Left lobe of liver (tissue), 2 donors: ENCODE results near the gene NEDD4L. TPM values are rescaled to one million over a fixed set of nuclear protein-coding genes. Genes with fewer than 3 reads are reported as not detected.
A peak's percentile ranks its signal among the peaks of the same experiment; 100 is the strongest.
"Not testable (repeated sequence)": the region's sequence is repeated elsewhere in the genome, so short reads cannot be mapped to it uniquely, and the experiment has no call there.

Experiments
- ATAC-seq: fragments of 200-7000 bp; cut with Tn5 transposase; one replicate; pipeline ENCODE4 v1.9.1; 2020; ENCODE audit warnings: mild to moderate bottlenecking, moderate library complexity
- DNase-seq: peaks from one replicate; pipeline ENCODE4 v3.0.0-alpha.2; 2020; ENCODE audit warnings: low spot score
- total RNA-seq: library from RNA; stranded (reverse); gene quantifications from one replicate; pipeline ENCODE4 v1.2.1, GENCODE V29; 2021
- donor health status: DM: no; HTN: no; CAD: no; lungs with moderate emphysema.
- donor health status: DM: no; HTN: yes; CAD: no.

The NEDD4L gene
- total RNA-seq, 1 donor from 2014 or later, result 22.3 TPM

DNA sequence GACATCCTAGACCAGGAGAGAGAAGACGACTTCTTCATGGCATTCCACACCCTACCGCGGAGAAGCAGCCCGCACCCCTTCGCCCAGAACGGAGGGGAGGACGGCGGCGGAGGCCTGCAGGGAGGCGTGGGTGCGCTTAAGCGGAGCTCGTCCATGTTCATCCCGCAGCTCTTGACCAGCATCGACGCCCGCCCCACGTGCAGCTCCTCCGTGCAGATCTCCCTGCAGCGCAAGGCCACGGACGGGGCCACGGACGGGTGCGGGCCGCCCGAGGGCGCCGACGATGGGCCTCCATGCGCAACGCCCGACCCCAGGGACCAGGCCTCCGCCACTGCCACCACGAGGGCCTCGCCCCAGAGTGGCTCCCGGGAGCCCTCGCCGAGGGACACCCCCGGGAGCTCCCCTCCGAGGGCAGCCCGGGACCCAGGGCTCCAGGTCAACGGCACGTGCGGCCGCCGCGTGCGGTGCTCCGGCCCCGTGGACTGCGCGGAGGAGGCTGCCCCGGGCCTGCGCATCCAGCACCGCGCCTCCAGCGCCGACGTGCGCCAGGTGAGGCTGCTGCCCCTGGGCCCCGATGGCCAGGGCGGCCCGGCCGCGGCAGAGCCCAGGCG is 211.8 kb downstream of the NEDD4L start:
- DNase-seq (no peak), ATAC-seq (no peak)

DNA sequence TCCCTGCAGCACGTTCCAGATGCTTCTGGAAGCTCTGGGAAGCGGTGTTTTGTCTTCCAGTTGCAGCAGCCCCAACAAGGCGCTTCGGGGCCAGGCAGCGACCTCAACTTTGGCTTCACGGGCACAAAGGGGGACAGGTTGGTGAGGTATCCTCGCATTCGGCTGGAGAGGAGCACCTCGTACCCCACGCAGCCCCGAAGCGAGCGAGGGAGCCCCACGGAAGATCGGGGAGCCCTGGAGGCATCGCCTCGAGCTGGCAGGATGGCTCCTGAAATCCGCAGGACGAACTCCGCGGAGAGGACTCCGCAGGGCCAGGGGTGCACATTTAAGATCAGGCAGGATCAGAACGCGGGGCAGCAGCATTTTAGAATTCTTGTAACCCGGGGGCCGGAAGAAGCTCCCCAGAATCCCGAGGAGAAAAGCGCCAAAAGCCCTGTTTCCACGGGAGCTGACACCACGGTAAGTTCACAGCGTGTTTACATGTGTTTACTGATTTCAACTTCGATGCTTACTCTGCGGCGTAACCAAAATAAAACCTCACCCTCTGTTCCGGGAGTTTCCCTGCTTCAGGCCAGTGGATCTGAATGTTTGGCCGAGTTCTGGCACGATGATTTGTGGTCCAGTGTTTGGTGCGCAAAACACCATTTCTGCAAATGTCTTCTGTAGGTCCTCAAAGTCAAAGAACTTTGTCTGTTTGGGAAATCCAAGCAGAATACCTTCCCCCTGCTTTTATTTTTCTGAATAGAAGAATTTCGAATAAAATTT is 212.5 kb downstream of the NEDD4L start:
- ATAC-seq, result no peak

GRCh38 chr18:58257461-58257860 is 213.4 kb downstream of the NEDD4L start:
- no peak for ATAC-seq
- DNase-seq, result no peak

More for the DNA sequence above, 212.5 kb downstream of the NEDD4L start:
- no peak for DNase-seq

- no peak for DNase-seq
- no peak for ATAC-seq
Observed at GRCh38 chr18:58258692-58259342, 214.8 kb downstream of the NEDD4L start.

DNA sequence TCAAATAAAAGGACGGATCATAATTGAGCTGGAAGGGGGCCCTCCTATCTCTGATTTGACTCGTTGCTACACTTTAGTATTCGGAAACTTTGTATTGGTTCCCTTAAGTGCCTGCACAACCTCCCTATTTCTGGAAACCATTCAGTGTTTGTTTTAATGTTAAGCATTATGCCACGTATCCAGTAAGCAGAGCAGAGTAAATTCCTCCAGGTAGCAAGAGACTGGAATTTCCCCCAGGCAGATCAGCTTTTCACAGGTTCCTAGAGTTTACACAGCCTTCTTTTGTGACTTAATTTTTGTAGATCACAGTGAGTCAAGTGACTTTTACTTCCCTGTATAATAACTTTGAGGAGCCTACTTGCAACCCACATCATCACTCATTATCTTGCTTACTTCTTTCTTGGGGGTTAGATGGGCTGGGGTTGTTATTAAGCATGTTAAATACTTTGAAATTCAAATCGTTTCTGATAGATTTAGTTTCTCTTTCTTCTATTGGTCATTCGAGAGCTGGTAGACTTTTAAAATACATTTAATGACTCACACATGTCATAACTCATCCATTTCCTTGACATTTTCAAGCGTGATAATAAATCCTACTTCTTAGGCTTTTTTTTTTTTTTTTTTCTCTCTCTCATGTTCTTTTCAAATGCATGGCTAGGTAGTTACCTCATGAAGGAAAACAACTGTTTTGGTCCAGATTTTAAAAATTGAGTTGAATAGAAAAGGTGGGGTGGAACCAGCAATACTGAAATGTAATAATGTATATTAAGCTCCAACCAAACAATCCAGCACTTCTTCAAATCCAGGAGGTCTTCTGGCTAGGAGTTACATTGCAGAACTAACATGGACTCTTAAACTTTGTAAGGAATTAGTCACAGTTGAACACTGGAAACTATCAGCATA is 219.3 kb downstream of the NEDD4L start:
- DNase-seq (no peak), ATAC-seq (peak; percentile 42)

DNA sequence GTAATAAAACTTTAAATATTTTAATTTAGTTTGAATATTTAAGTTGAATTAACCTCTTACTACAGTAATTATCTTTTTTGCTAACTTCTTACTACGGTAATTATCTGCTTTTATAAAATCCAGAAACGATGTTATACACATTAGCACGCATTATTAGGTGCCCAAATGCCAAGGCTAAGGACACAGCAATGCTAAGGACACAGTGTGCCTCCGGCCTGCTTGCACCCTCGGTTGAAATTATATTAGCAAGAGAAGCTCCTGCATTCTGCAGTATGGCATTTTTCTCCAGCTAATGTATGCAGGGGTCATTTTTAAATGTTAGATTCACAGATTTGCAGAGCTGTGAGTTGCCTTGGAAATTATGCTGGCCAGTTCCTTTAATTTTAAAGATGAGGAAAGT is 220.0 kb downstream of the NEDD4L start:
- no peak for ATAC-seq

GRCh38 chr18:58264840-58265239 is 220.8 kb downstream of the NEDD4L start:
- ATAC-seq, result no peak
- no peak for DNase-seq

More for the DNA sequence above, 220.0 kb downstream of the NEDD4L start:
- DNase-seq, result no peak

DNA sequence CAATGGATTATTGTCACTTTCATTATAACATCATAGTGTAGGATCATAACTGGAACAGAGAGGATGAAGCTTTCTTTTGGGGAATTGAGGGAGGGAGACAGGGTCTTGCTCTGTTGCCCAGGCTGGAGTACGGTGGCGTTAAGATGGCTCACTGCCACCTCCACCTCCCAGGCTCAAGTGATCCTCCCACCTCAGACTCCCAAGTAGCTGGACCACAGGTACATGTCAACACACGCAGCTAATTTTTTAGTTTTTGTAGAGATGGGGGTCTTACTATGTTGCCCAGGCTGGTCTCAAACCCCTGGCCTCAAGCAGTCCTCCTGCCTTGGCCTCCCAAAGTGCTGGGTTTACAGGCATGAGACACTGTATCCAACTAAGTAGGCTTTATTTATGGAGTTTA is 221.5 kb downstream of the NEDD4L start:
- not testable (repeated sequence) for ATAC-seq, DNase-seq

DNA sequence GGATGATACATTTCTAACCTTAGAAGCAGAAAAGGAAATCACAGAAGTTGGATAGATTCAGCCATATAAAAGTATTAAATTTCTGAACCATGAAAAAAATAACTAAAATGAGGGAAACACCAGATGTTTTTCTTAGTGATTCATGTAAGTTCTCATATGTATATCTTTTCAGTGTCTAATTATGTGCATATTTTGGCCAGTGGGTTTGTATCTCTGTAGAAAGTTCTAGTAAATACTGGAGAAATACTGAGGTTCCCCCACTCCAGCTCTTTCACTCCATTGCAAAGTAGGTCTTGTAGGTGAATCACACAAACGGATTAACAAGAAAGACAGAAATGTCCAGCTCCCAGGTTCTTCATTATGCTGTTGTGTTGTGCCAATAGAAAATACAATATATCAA is 222.3 kb downstream of the NEDD4L start:
- ATAC-seq (no peak), DNase-seq (no peak)

DNA sequence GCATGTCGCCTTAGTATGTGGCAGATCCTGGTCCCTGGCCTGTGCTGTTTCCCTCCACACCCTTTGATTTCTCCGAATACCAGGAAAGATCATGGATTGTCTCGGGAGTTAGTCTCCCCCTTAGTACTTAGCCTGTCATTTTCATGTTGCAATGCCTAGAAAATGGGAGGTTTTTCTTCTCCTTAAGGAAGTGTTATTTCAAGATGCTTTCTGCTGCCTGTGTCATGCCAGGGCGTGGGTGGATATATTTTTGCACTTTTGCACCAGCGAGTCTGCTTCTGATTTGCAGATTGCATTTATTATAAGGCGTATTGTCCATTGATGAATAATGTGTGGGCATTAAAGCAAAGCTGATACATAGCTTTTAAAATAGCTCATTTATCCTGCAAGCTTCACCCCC is 223.5 kb downstream of the NEDD4L start:
- DNase-seq, result no peak
- no peak for ATAC-seq

DNA sequence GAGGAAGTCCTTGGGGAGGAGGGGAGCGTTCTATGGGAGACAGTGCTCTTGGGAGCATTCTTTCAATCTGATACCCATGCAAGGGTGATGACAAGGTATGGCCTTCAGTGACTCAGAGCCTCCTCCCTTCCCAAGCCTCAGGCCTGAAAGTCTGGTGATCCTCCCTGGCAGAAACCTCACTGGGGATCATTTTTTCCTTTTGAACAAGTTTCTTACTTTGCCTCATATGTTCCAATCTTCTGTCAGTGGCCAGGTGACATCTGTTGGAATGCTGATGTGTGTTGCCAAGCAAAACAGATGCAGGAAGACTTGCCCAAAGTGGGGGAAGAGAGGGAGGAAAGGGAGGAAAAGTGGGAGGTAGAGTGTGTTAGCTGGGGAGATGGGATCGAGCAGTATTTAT is 224.8 kb downstream of the NEDD4L start:
- ATAC-seq, result peak; percentile 60
- no peak for DNase-seq

- no peak for ATAC-seq
- DNase-seq, result no peak
Observed at GRCh38 chr18:58269931-58270330, 225.9 kb downstream of the NEDD4L start.

DNA sequence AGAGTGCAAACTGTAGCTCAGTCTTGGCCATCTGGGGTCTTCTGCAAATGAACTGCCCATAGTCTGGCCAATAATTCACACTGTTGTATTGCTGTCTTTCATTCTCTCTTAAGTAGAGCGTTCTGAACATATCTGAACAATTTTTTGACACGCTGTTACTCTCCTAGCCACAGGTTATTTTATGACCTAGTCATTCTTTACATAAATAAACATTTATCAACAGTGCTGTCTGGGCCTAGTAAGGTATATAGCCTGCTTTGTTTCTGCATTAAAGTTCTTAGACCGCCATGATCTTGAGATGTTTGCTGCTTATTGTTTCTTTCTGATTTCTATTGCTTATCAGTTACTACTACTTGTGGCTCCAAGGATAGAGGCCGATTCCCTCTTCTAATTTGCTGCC is 226.4 kb downstream of the NEDD4L start:
- ATAC-seq, result no peak

DNA sequence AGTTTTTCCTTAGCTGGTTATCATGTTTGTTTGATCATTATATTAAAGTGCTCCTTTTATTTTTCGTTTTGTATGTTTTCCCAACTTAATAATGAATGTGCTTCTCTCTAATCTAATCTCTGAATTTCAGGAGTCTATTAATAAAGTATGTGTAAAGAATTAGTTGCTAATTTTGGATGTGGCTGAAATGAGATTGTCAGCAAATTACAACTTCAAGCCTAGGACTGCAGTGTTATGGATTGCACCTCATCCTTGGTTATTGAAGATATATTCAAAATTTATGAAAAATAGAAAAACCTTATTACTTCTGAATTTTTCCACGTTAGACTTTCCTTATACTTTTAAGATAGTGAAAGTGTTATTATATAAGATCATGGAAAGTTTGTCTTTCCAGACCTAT is 227.7 kb downstream of the NEDD4L start:
- DNase-seq (no peak), ATAC-seq (no peak)

More for the DNA sequence above, 226.4 kb downstream of the NEDD4L start:
- no peak for DNase-seq

GRCh38 chr18:58272209-58272608 is 228.2 kb downstream of the NEDD4L start:
- ATAC-seq (no peak), DNase-seq (no peak)

GRCh38 chr18:58272779-58273435 is 228.9 kb downstream of the NEDD4L start:
- no peak for ATAC-seq
- no peak for DNase-seq

DNA sequence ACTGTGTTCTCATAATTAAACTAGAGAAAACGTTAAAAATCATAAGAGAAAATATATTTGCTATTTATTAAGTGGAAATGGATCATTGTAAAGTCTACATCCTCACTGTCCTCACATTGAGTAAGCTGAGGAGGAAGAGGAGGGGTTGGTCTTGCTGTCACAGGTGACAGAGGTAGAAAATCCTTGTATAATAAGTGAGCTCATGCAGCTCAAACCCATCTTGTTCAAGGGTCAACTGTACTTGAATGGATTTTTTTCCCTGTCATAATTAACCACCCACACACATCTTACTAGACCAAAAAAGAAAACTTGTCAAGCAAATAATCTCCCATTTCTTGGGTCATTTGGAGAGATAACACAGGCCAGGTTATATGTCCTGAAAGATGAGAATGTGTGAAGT is 231.2 kb downstream of the NEDD4L start:
- DNase-seq (no peak), ATAC-seq (no peak)

- DNase-seq (peak; percentile 80), ATAC-seq (peak; percentile 86)
Observed at GRCh38 chr18:58276789-58277739, 233.0 kb downstream of the NEDD4L start.

GRCh38 chr18:58279504-58280175 is 235.6 kb downstream of the NEDD4L start:
- ATAC-seq (peak; percentile 20), DNase-seq (no peak)
